Smooth muscle cell (in vitro differentiated cells): Measurements from ENCODE around the gene DPF3. TPM values are rescaled to one million over a fixed set of nuclear protein-coding genes. Genes with fewer than 3 reads are reported as not detected.
A peak's percentile ranks its signal among the peaks of the same experiment; 100 is the strongest.

Experiments
- DNase-seq: peaks from one replicate; lab custom pipeline; 2025; ENCODE audit not compliant: unreplicated experiment; lab: John Stamatoyannopoulos, UW
- H2AFZ ChIP-seq: fragments of 200-600 bp; sonication (generic); 2 replicates; pipeline ENCODE4 v1.6.0; 2016; ENCODE audit warnings: antibody characterized with exemption, low read depth, mild to moderate bottlenecking
- H3F3A ChIP-seq: fragments of 200-600 bp; sonication (generic); 2 replicates; pipeline ENCODE4 v1.6.0; 2017; ENCODE audit warnings: antibody characterized with exemption, low read depth
- H3K27ac ChIP-seq: fragments of 200-600 bp; sonication (generic); 2 replicates; pipeline ENCODE4 v1.5.1; 2016; ENCODE audit warnings: low read depth, mild to moderate bottlenecking
- H3K27me3 ChIP-seq: fragments of 200-600 bp; sonication (generic); 2 replicates; pipeline ENCODE4 v1.6.1; 2016; ENCODE audit warnings: low read depth, mild to moderate bottlenecking
- H3K36me3 ChIP-seq: fragments of 200-600 bp; sonication (generic); 2 replicates; pipeline ENCODE4 v1.5.1; 2016; ENCODE audit warnings: low read depth
- H3K4me1 ChIP-seq: fragments of 200-600 bp; sonication (generic); 2 replicates; pipeline ENCODE4 v1.5.1; 2016; ENCODE audit warnings: low read depth
- H3K4me2 ChIP-seq: fragments of 200-600 bp; sonication (generic); 2 replicates; pipeline ENCODE4 v1.6.0; 2016; ENCODE audit warnings: mild to moderate bottlenecking
- H3K4me3 ChIP-seq: fragments of 200-600 bp; sonication (generic); 2 replicates; pipeline ENCODE4 v1.5.1; 2016; ENCODE audit warnings: mild to moderate bottlenecking
- H3K79me2 ChIP-seq: fragments of 200-600 bp; sonication (generic); 2 replicates; pipeline ENCODE4 v1.6.0; 2016; ENCODE audit warnings: low read depth, mild to moderate bottlenecking
- H3K9ac ChIP-seq: fragments of 200-600 bp; sonication (generic); 2 replicates; pipeline ENCODE4 v1.6.0; 2016; ENCODE audit warnings: low read depth
- H3K9me3 ChIP-seq: fragments of 200-600 bp; sonication (generic); replicated peaks from 2 replicates; pipeline ENCODE4 v1.5.1; 2016; ENCODE audit warnings: low read depth
- H4K20me1 ChIP-seq: fragments of 200-600 bp; sonication (generic); 2 replicates; pipeline ENCODE4 v1.6.0; 2016; ENCODE audit warnings: low read depth
- WGBS: methylation state at CpG from one replicate; pipeline ENCODE4 v1.1.7; 2016; ENCODE audit warnings: low lambda C conversion rate; 5-methylcytosine and 5-hydroxymethylcytosine counted together
- polyA plus RNA-seq: library from polyadenylated mRNA; unstranded; fragments of >200 nt; fragmentation: Nextera tagmentation; extraction: Ambion mirVana; gene quantifications from 2 replicates; pipeline ENCODE4 v1.2.1, GENCODE V29; 2016
- total RNA-seq: library from RNA; depleted of rRNA; stranded (reverse); fragments of >200 nt; gene quantifications from 2 replicates; pipeline ENCODE4 v1.2.3, GENCODE V29; 2014
- TF ChIP-seq, protein P1 (sequence below): fragments of 200-600 bp; sonication (generic); IDR thresholded peaks from 2 replicates; pipeline ENCODE4 v1.5.1; 2017; ENCODE audit warnings: borderline replicate concordance, mild to moderate bottlenecking, antibody characterized with exemption; ENCODE audit not compliant: insufficient read depth, poor library complexity, severe bottlenecking

DPF3 gene
- total and polyA plus RNA-seq, 2 experiments from 2014 or later = 4.9 to 12.6 TPM

DNA sequence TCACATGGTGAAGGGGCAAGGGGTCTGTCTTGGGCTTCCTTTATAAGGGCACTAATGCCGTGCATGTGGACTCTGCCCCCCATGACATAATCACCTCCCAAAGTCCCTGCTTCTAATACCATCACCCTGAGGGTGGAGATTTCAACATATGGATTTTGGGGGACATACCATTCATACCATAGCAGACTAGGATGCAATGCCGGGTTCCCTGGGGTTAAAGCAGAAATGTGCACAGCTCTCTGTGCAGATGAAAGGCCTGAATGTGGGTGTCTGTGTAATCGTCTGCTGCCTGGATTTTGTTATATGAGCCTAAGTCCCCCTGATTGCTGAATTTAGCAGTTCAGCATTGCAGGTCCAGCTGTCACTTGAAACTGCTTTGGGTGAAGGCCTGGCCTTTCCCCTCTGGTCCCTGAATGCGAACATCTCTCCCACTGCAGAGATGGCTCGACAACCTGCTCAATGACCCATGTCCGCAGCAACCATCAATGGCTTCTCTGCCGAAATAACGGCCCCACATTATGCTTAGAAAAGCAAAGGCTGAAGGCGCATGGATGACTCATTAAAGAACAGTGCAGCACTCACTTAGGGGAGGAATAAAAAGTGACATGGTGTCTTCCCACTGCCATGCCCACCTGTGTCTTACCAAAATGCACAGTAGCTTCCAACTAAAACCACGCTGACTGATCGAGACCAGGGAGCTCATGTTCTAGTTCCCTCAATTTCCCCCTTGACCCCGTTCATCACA is 286.3 kb downstream of the DPF3 start:
- WGBS = 60% methylated on average over 12 of the region's 12 CpGs
- TF ChIP-seq, protein P1, sequence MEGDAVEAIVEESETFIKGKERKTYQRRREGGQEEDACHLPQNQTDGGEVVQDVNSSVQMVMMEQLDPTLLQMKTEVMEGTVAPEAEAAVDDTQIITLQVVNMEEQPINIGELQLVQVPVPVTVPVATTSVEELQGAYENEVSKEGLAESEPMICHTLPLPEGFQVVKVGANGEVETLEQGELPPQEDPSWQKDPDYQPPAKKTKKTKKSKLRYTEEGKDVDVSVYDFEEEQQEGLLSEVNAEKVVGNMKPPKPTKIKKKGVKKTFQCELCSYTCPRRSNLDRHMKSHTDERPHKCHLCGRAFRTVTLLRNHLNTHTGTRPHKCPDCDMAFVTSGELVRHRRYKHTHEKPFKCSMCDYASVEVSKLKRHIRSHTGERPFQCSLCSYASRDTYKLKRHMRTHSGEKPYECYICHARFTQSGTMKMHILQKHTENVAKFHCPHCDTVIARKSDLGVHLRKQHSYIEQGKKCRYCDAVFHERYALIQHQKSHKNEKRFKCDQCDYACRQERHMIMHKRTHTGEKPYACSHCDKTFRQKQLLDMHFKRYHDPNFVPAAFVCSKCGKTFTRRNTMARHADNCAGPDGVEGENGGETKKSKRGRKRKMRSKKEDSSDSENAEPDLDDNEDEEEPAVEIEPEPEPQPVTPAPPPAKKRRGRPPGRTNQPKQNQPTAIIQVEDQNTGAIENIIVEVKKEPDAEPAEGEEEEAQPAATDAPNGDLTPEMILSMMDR = no peak
- H3K4me1 ChIP-seq = peaks cover 4% of the 10 kb centered on the region
- peak overlapping the region; percentile 73 for H3K4me2 ChIP-seq
- no peaks in the 10 kb centered on the region for H3F3A ChIP-seq
- no peaks in the 10 kb centered on the region for H4K20me1 ChIP-seq
- no peaks in the 10 kb centered on the region for H3K36me3 ChIP-seq
- H3K9me3 ChIP-seq = no peaks in the 10 kb centered on the region
- no peak for DNase-seq
- no peaks in the 10 kb centered on the region for H3K27me3 ChIP-seq
- H2AFZ ChIP-seq = no peak overlapping the region
- H3K27ac ChIP-seq = peak overlapping the region; percentile 94
- H3K4me3 ChIP-seq = no peak overlapping the region
- H3K79me2 ChIP-seq = no peaks in the 10 kb centered on the region
- peak overlapping the region; percentile 72 for H3K9ac ChIP-seq

DNA sequence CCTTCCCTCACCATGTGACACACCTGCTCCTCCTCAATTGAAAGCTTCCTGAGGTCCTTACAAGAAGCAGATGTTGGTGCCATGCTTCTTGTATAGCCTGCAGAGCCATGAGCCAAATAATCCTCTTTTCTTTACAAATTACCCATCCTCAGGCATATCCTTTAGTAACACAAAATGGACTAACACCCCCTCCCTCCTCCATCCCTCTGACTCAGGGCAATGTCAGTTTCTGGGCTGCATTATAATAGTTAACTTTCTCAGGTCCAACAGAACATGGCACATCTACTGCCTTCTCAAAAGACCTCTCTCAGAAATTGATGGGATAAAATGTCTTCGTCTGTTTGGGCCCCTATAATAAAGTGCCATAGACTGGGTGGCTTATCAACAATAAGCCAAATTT is 287.0 kb downstream of the DPF3 start:
- H3K79me2 ChIP-seq = no peaks in the 10 kb centered on the region
- DNase-seq = no peak
- peak overlapping the region; percentile 94 for H3K27ac ChIP-seq
- TF ChIP-seq, protein P1 = no peak
- no peaks in the 10 kb centered on the region for H4K20me1 ChIP-seq
- H3F3A ChIP-seq = no peaks in the 10 kb centered on the region
- peaks cover 4% of the 10 kb centered on the region for H3K4me1 ChIP-seq
- no peaks in the 10 kb centered on the region for H3K36me3 ChIP-seq
- H3K4me2 ChIP-seq = peak overlapping the region; percentile 73
- H2AFZ ChIP-seq = no peak overlapping the region
- H3K9ac ChIP-seq = no peak overlapping the region
- no peaks in the 10 kb centered on the region for H3K27me3 ChIP-seq
- no peak overlapping the region for H3K4me3 ChIP-seq
- WGBS = 94% methylated on average over 1 of the region's 1 CpG
- no peaks in the 10 kb centered on the region for H3K9me3 ChIP-seq

DNA sequence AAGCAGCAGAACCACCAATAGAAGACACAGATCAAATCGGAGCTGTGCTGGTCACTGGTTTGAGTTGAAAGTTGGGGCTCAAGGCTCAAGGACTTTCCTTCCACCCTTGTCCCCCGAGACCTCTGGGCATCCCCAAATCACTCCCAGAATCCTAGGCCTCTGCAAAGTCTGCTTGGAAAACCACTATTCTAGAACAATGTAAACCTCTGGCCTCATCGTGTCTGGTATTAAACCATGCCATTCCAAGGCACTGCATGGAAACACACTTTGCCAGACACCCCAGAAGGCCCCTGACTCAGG is 288.0 kb downstream of the DPF3 start:
- Histone ChIP-seq H3K79me2 (no peaks in the 10 kb centered on the region), H3F3A (no peaks in the 10 kb centered on the region), H3K9ac (no peak overlapping the region), H2AFZ (no peak overlapping the region), H3K4me3 (no peak overlapping the region), H3K27ac (no peak overlapping the region), H3K36me3 (no peaks in the 10 kb centered on the region), H3K27me3 (no peaks in the 10 kb centered on the region), H3K9me3 (no peaks in the 10 kb centered on the region), H3K4me1 (peaks cover 4% of the 10 kb centered on the region), H4K20me1 (no peaks in the 10 kb centered on the region), H3K4me2 (no peak overlapping the region)
- TF ChIP-seq, protein P1 = no peak
- no peak for DNase-seq
- WGBS = 98% methylated on average over 3 of the region's 3 CpGs
